Measurements from ENCODE around the gene KTN1.

The KTN1 gene

GRCh38 chr14:55711175-55711811, 131.3 kb downstream of the KTN1 start:
- WGBS (ENCODE audit: insufficient coverage, insufficient read length) = no CpG with 5 or more reads among the region's 3 CpGs
- Histone ChIP-seq H3K4me3 (ENCODE audit: low read length) (no peak overlapping the region), H3K27ac (ENCODE audit: low read length) (no peak overlapping the region), H3K9me3 (ENCODE audit: control insufficient read depth, insufficient read depth, low read length) (no peaks in the 10 kb centered on the region), H3K36me3 (ENCODE audit: control insufficient read depth, insufficient read depth, low read length) (no peaks in the 10 kb centered on the region), H3K27me3 (ENCODE audit: control insufficient read depth, insufficient read depth, low read length) (no peaks in the 10 kb centered on the region), H3K4me1 (ENCODE audit: control insufficient read depth, insufficient read depth, low read length) (no peaks in the 10 kb centered on the region)
- no peak for DNase-seq (ENCODE audit: low read depth, low spot score)

GRCh38 chr14:55712491-55712890, 132.5 kb downstream of the KTN1 start:
- no peak for DNase-seq (ENCODE audit: low read depth, low spot score)
- no peak overlapping the region for H3K27ac ChIP-seq (ENCODE audit: low read length)

GRCh38 chr14:55713486-55713885, 133.5 kb downstream of the KTN1 start:
- WGBS (ENCODE audit: insufficient coverage, insufficient read length) = no CpG with 5 or more reads among the region's 4 CpGs
- Histone ChIP-seq H3K4me1 (ENCODE audit: control insufficient read depth, insufficient read depth, low read length) (no peaks in the 10 kb centered on the region), H3K27ac (ENCODE audit: low read length) (no peak overlapping the region), H3K9me3 (ENCODE audit: control insufficient read depth, insufficient read depth, low read length) (no peaks in the 10 kb centered on the region), H3K36me3 (ENCODE audit: control insufficient read depth, insufficient read depth, low read length) (no peaks in the 10 kb centered on the region), H3K4me3 (ENCODE audit: low read length) (no peak overlapping the region), H3K27me3 (ENCODE audit: control insufficient read depth, insufficient read depth, low read length) (no peaks in the 10 kb centered on the region)
- no peak for DNase-seq (ENCODE audit: low read depth, low spot score)

More at GRCh38 chr14:55712491-55712890, 132.5 kb downstream of the KTN1 start:
- no CpG with 5 or more reads among the region's 5 CpGs for WGBS (ENCODE audit: insufficient coverage, insufficient read length)
- Histone ChIP-seq H3K4me3 (ENCODE audit: low read length) (no peak overlapping the region), H3K4me1 (ENCODE audit: control insufficient read depth, insufficient read depth, low read length) (no peaks in the 10 kb centered on the region), H3K27me3 (ENCODE audit: control insufficient read depth, insufficient read depth, low read length) (no peaks in the 10 kb centered on the region), H3K36me3 (ENCODE audit: control insufficient read depth, insufficient read depth, low read length) (no peaks in the 10 kb centered on the region), H3K9me3 (ENCODE audit: control insufficient read depth, insufficient read depth, low read length) (no peaks in the 10 kb centered on the region)

GRCh38 chr14:55715889-55716288, 135.9 kb downstream of the KTN1 start:
- H3K4me3 ChIP-seq (ENCODE audit: low read length) = no peak overlapping the region
- H3K4me1 ChIP-seq (ENCODE audit: control insufficient read depth, insufficient read depth, low read length) = no peaks in the 10 kb centered on the region
- no peak overlapping the region for H3K27ac ChIP-seq (ENCODE audit: low read length)
- no peaks in the 10 kb centered on the region for H3K9me3 ChIP-seq (ENCODE audit: control insufficient read depth, insufficient read depth, low read length)
- WGBS (ENCODE audit: insufficient coverage, insufficient read length) = no CpG with 5 or more reads among the region's 5 CpGs
- H3K27me3 ChIP-seq (ENCODE audit: control insufficient read depth, insufficient read depth, low read length) = no peaks in the 10 kb centered on the region
- H3K36me3 ChIP-seq (ENCODE audit: control insufficient read depth, insufficient read depth, low read length) = no peaks in the 10 kb centered on the region
- DNase-seq (ENCODE audit: low read depth, low spot score) = no peak

GRCh38 chr14:55717621-55718020, 137.6 kb downstream of the KTN1 start:
- no peak for DNase-seq (ENCODE audit: low read depth, low spot score)
- no CpG with 5 or more reads among the region's 4 CpGs for WGBS (ENCODE audit: insufficient coverage, insufficient read length)
- no peak overlapping the region for H3K27ac ChIP-seq (ENCODE audit: low read length)

GRCh38 chr14:55718551-55718950, 138.5 kb downstream of the KTN1 start:
- Histone ChIP-seq H3K9me3 (ENCODE audit: control insufficient read depth, insufficient read depth, low read length) (no peaks in the 10 kb centered on the region), H3K27ac (ENCODE audit: low read length) (no peak overlapping the region), H3K36me3 (ENCODE audit: control insufficient read depth, insufficient read depth, low read length) (no peaks in the 10 kb centered on the region), H3K4me1 (ENCODE audit: control insufficient read depth, insufficient read depth, low read length) (no peaks in the 10 kb centered on the region), H3K27me3 (ENCODE audit: control insufficient read depth, insufficient read depth, low read length) (no peaks in the 10 kb centered on the region), H3K4me3 (ENCODE audit: low read length) (no peak overlapping the region)
- DNase-seq (ENCODE audit: low read depth, low spot score) = no peak
- WGBS (ENCODE audit: insufficient coverage, insufficient read length) = no CpG with 5 or more reads among the region's 1 CpG

More at GRCh38 chr14:55717621-55718020, 137.6 kb downstream of the KTN1 start:
- no peaks in the 10 kb centered on the region for H3K4me1 ChIP-seq (ENCODE audit: control insufficient read depth, insufficient read depth, low read length)
- no peaks in the 10 kb centered on the region for H3K36me3 ChIP-seq (ENCODE audit: control insufficient read depth, insufficient read depth, low read length)
- H3K27me3 ChIP-seq (ENCODE audit: control insufficient read depth, insufficient read depth, low read length) = no peaks in the 10 kb centered on the region
- no peaks in the 10 kb centered on the region for H3K9me3 ChIP-seq (ENCODE audit: control insufficient read depth, insufficient read depth, low read length)
- no peak overlapping the region for H3K4me3 ChIP-seq (ENCODE audit: low read length)

GRCh38 chr14:55720796-55721195, 140.8 kb downstream of the KTN1 start:
- no CpG with 5 or more reads among the region's 4 CpGs for WGBS (ENCODE audit: insufficient coverage, insufficient read length)
- Histone ChIP-seq H3K27ac (ENCODE audit: low read length) (no peak overlapping the region), H3K9me3 (ENCODE audit: control insufficient read depth, insufficient read depth, low read length) (no peaks in the 10 kb centered on the region), H3K27me3 (ENCODE audit: control insufficient read depth, insufficient read depth, low read length) (no peaks in the 10 kb centered on the region), H3K4me1 (ENCODE audit: control insufficient read depth, insufficient read depth, low read length) (no peaks in the 10 kb centered on the region), H3K36me3 (ENCODE audit: control insufficient read depth, insufficient read depth, low read length) (no peaks in the 10 kb centered on the region), H3K4me3 (ENCODE audit: low read length) (no peak overlapping the region)
- DNase-seq (ENCODE audit: low read depth, low spot score) = no peak

- H3K9me3 ChIP-seq (ENCODE audit: control insufficient read depth, insufficient read depth, low read length) = no peaks in the 10 kb centered on the region
- DNase-seq (ENCODE audit: low read depth, low spot score) = no peak
- H3K27ac ChIP-seq (ENCODE audit: low read length) = no peak overlapping the region
- no peaks in the 10 kb centered on the region for H3K36me3 ChIP-seq (ENCODE audit: control insufficient read depth, insufficient read depth, low read length)
- H3K4me3 ChIP-seq (ENCODE audit: low read length) = no peak overlapping the region
- no CpG with 5 or more reads among the region's 1 CpG for WGBS (ENCODE audit: insufficient coverage, insufficient read length)
- H3K4me1 ChIP-seq (ENCODE audit: control insufficient read depth, insufficient read depth, low read length) = no peaks in the 10 kb centered on the region
- H3K27me3 ChIP-seq (ENCODE audit: control insufficient read depth, insufficient read depth, low read length) = no peaks in the 10 kb centered on the region
These were observed 141.3 kb downstream of the KTN1 start for GRCh38 chr14:55721353-55721752.

GRCh38 chr14:55722054-55722453, 142.0 kb downstream of the KTN1 start:
- no peaks in the 10 kb centered on the region for H3K27me3 ChIP-seq (ENCODE audit: control insufficient read depth, insufficient read depth, low read length)
- DNase-seq (ENCODE audit: low read depth, low spot score) = no peak
- no peaks in the 10 kb centered on the region for H3K4me1 ChIP-seq (ENCODE audit: control insufficient read depth, insufficient read depth, low read length)
- no peak overlapping the region for H3K27ac ChIP-seq (ENCODE audit: low read length)
- H3K36me3 ChIP-seq (ENCODE audit: control insufficient read depth, insufficient read depth, low read length) = no peaks in the 10 kb centered on the region
- no peak overlapping the region for H3K4me3 ChIP-seq (ENCODE audit: low read length)
- no CpG with 5 or more reads among the region's 5 CpGs for WGBS (ENCODE audit: insufficient coverage, insufficient read length)
- H3K9me3 ChIP-seq (ENCODE audit: control insufficient read depth, insufficient read depth, low read length) = no peaks in the 10 kb centered on the region

GRCh38 chr14:55724736-55725135, 144.7 kb downstream of the KTN1 start:
- H3K4me3 ChIP-seq (ENCODE audit: low read length) = no peak overlapping the region
- H3K27me3 ChIP-seq (ENCODE audit: control insufficient read depth, insufficient read depth, low read length) = no peaks in the 10 kb centered on the region
- DNase-seq (ENCODE audit: low read depth, low spot score) = no peak
- WGBS (ENCODE audit: insufficient coverage, insufficient read length) = no CpG with 5 or more reads among the region's 1 CpG
- H3K36me3 ChIP-seq (ENCODE audit: control insufficient read depth, insufficient read depth, low read length) = no peaks in the 10 kb centered on the region
- no peaks in the 10 kb centered on the region for H3K4me1 ChIP-seq (ENCODE audit: control insufficient read depth, insufficient read depth, low read length)
- no peaks in the 10 kb centered on the region for H3K9me3 ChIP-seq (ENCODE audit: control insufficient read depth, insufficient read depth, low read length)
- H3K27ac ChIP-seq (ENCODE audit: low read length) = no peak overlapping the region

GRCh38 chr14:55730592-55731310, 150.7 kb downstream of the KTN1 start:
- Histone ChIP-seq H3K36me3 (ENCODE audit: control insufficient read depth, insufficient read depth, low read length) (no peaks in the 10 kb centered on the region), H3K27me3 (ENCODE audit: control insufficient read depth, insufficient read depth, low read length) (no peaks in the 10 kb centered on the region), H3K27ac (ENCODE audit: low read length) (no peak overlapping the region), H3K4me3 (ENCODE audit: low read length) (no peak overlapping the region), H3K9me3 (ENCODE audit: control insufficient read depth, insufficient read depth, low read length) (no peaks in the 10 kb centered on the region), H3K4me1 (ENCODE audit: control insufficient read depth, insufficient read depth, low read length) (no peaks in the 10 kb centered on the region)
- DNase-seq (ENCODE audit: low read depth, low spot score) = no peak
